ENCODE results near the gene MPND. TPM values are rescaled to one million over a fixed set of nuclear protein-coding genes. Genes with fewer than 3 reads are reported as not detected.

MPND gene
- total and polyA plus RNA-seq, 10 of the 15 experiments (the other 5 are each of a cell fraction or from before 2014, with no cell fraction given), result 0.79 to 18.3 (median 6.0) TPM

DNA sequence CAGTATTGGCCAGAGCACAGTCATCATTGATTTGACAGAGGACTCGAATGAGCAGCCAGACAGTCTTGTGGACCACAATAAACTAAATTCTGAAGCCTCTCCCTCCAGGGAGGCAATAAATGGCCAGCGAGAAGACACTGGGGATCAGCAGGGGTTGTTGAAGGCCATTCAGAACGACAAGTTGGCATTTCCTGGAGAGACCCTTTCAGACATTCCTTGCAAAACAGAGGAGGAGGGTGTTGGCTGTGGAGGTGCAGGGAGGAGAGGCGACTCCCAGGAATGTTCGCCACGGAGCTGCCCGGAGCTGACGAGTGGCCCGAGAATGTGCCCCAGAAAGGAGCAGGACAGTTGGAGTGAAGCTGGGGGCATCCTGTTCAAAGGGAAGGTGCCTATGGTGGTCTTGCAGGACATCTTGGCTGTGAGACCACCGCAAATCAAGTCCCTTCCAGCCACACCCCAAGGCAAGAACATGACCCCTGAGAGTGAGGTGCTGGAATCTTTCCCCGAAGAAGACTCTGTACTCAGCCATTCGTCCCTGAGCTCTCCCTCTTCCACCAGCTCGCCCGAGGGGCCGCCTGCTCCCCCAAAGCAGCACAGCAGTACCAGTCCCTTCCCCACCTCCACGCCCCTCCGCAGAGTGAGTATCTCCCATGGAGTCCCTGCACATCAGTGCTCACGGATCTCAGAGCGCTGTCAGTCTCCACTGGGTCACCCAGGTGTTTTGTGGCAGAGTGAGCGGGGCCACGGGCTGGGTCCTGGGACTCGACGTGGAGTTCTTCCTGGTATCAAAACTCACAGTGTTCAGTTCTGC, 66.0 kb downstream of the MPND start:
- Histone ChIP-seq H3K9ac (ENCODE audit: control insufficient read depth, insufficient read depth, low read length) (no peak overlapping the region), H3K27me3 (replicated peaks in 1 of 2; ENCODE audit: control insufficient read depth in 2 of 2, insufficient read depth in 2 of 2, low read length in 1 of 2) (no peaks in the 10 kb centered on the region), H3K36me3 (ENCODE audit: control insufficient read depth in 2 of 2, insufficient read depth in 2 of 2, low read length in 1 of 2) (peaks cover 12 to 20% of the 10 kb centered on the region in 2 experiments; a peak in 3 of 4 replicates), H3K9me3 (replicated peaks; ENCODE audit: control insufficient read depth, insufficient read depth, low read length) (no peaks in the 10 kb centered on the region), H3K79me2 (ENCODE audit: control insufficient read depth, insufficient read depth, low read length) (peaks cover 32% of the 10 kb centered on the region), H3K27ac (ENCODE audit: control insufficient read depth, insufficient read depth) (no peak overlapping the region), H4K20me1 (ENCODE audit: control insufficient read depth, insufficient read depth) (no peaks in the 10 kb centered on the region; the same call in 1 of the 2 replicates), H2AFZ (ENCODE audit: control insufficient read depth, low read depth, low read length) (no peak overlapping the region), H3K4me2 (ENCODE audit: control insufficient read depth, insufficient read depth) (no peak overlapping the region), H3K4me3 (no peak overlapping the region), H3K4me1 (ENCODE audit: control insufficient read depth, insufficient read depth, low read length) (peaks cover under 1% of the 10 kb centered on the region; the same call in 1 of the 2 replicates)
- TF ChIP-seq YY1 (IDR thresholded peaks at IDR 0.05; ENCODE audit: low read depth, low read length), result no peak
- peak; percentile 29; the same call in 1 of the 2 replicates for TF ChIP-seq POLR2A (IDR thresholded peaks at IDR 0.05; ENCODE audit: low read depth, low read length)
- peak; percentile 46; the same call in 1 of the 2 replicates for TF ChIP-seq POLR2AphosphoS5 (IDR thresholded peaks at IDR 0.05; ENCODE audit: low read length)
- FAIRE-seq (no peak), ATAC-seq (no peak), DNase-seq (ENCODE audit: low read depth, low spot score) (no peak)
- CTCF ChIA-PET, result no interaction called here
- BruUV-seq (replicated peaks), result TSS peak; percentile 42
- SMC1A ChIA-PET (ENCODE audit: uncharacterized antibody, unreplicated experiment), result no interaction called here
- intact Hi-C loops (cut with micrococcal nuclease; ENCODE audit: unreplicated experiment), result no loop called here
- POLR2A ChIA-PET, result no interaction called here
- 95% methylated on average over 23 of the region's 23 CpGs for WGBS (ENCODE audit: insufficient coverage, insufficient replicate concordance, low lambda C conversion rate, missing lambda C conversion rate)
- RAD21 ChIA-PET (ENCODE audit: unreplicated experiment), result no interaction called here
- in situ Hi-C loops (cut with MboI), result no loop called here

Other genes with a start within 250 kb of the MPND start
Only the 7 nearest of the 18 such genes appear.
- 36.8 and 38.2 TPM in 2 replicates for gene YJU2, start 96.5 kb upstream of the MPND start, total RNA-seq (2014; rRNA removed)
- 20.7 and 23.3 TPM in 2 replicates for gene YJU2, start 96.5 kb upstream of the MPND start, total RNA-seq (2014; rRNA removed; fragmentation: Illumina TruSeq; extraction: Trizol)
- 29.1 and 30.0 TPM in 2 replicates for gene YJU2, start 96.5 kb upstream of the MPND start, total RNA-seq (2021)
- gene YJU2, start 96.5 kb upstream of the MPND start, polyA plus RNA-seq (2011; rRNA removed), result 17.9 and 22.6 TPM in 2 replicates
- gene YJU2, start 96.5 kb upstream of the MPND start, polyA plus RNA-seq (2014; fragmentation: Illumina TruSeq; extraction: Trizol), result 16.1 and 20.2 TPM in 2 replicates
- 1 to 10 TPM in 1 of 2 experiments, under 1 TPM in 1; 0.26 to 1.9 TPM for gene YJU2, start 96.5 kb upstream of the MPND start, polyA plus RNA-seq (2014; fragmentation: Nextera tagmentation; extraction: Ambion mirVana)
- gene YJU2, start 96.5 kb upstream of the MPND start, polyA plus RNA-seq (2014; rRNA removed), result 40.7 and 44.0 TPM in 2 replicates
- gene YJU2, start 96.5 kb upstream of the MPND start, polyA plus RNA-seq (2016; fragmentation: Nextera tagmentation; extraction: Ambion mirVana), result 10 to 100 TPM; 24.2 to 27.1 TPM
- not detected in 2 replicates for gene SHD, start 64.3 kb upstream of the MPND start, total RNA-seq (2014; rRNA removed)
- gene SHD, start 64.3 kb upstream of the MPND start, total RNA-seq (2014; rRNA removed; fragmentation: Illumina TruSeq; extraction: Trizol), result not detected in 2 replicates
- gene SHD, start 64.3 kb upstream of the MPND start, total RNA-seq (2021), result not detected in 2 replicates
- not detected in 2 replicates for gene SHD, start 64.3 kb upstream of the MPND start, polyA plus RNA-seq (2011; rRNA removed)
- not detected in 2 replicates for gene SHD, start 64.3 kb upstream of the MPND start, polyA plus RNA-seq (2014; fragmentation: Illumina TruSeq; extraction: Trizol)
- gene SHD, start 64.3 kb upstream of the MPND start, polyA plus RNA-seq (2014; fragmentation: Nextera tagmentation; extraction: Ambion mirVana), result not detected
- not detected in 2 replicates for gene SHD, start 64.3 kb upstream of the MPND start, polyA plus RNA-seq (2014; rRNA removed)
- gene SHD, start 64.3 kb upstream of the MPND start, polyA plus RNA-seq (2016; fragmentation: Nextera tagmentation; extraction: Ambion mirVana), result under 1 TPM in 1 of 2 experiments, not detected in 1; 0.09 TPM
- gene TMIGD2, start 41.2 kb upstream of the MPND start, total RNA-seq (2014; rRNA removed), result 0.17 TPM in 1 of 2 replicates, not detected in the other
- 0.13 TPM in 1 of 2 replicates, not detected in the other for gene TMIGD2, start 41.2 kb upstream of the MPND start, total RNA-seq (2014; rRNA removed; fragmentation: Illumina TruSeq; extraction: Trizol)
- gene TMIGD2, start 41.2 kb upstream of the MPND start, total RNA-seq (2021), result 0.16 TPM in 1 of 2 replicates, not detected in the other
- gene TMIGD2, start 41.2 kb upstream of the MPND start, polyA plus RNA-seq (2011; rRNA removed), result not detected in 2 replicates
- gene TMIGD2, start 41.2 kb upstream of the MPND start, polyA plus RNA-seq (2014; fragmentation: Illumina TruSeq; extraction: Trizol), result not detected in 2 replicates
- not detected for gene TMIGD2, start 41.2 kb upstream of the MPND start, polyA plus RNA-seq (2014; fragmentation: Nextera tagmentation; extraction: Ambion mirVana)
- gene TMIGD2, start 41.2 kb upstream of the MPND start, polyA plus RNA-seq (2014; rRNA removed), result 0.09 TPM in 1 of 2 replicates, not detected in the other
- under 1 TPM; 0.14 to 0.40 TPM for gene TMIGD2, start 41.2 kb upstream of the MPND start, polyA plus RNA-seq (2016; fragmentation: Nextera tagmentation; extraction: Ambion mirVana)
- 4.0 and 4.1 TPM in 2 replicates for gene FSD1, start 39.0 kb upstream of the MPND start, total RNA-seq (2014; rRNA removed)
- gene FSD1, start 39.0 kb upstream of the MPND start, total RNA-seq (2014; rRNA removed; fragmentation: Illumina TruSeq; extraction: Trizol), result 1.4 TPM in 2 replicates
- 4.3 and 4.9 TPM in 2 replicates for gene FSD1, start 39.0 kb upstream of the MPND start, total RNA-seq (2021)
- gene FSD1, start 39.0 kb upstream of the MPND start, polyA plus RNA-seq (2011; rRNA removed), result 0.58 and 0.77 TPM in 2 replicates
- gene FSD1, start 39.0 kb upstream of the MPND start, polyA plus RNA-seq (2014; fragmentation: Illumina TruSeq; extraction: Trizol), result 0.68 and 1.7 TPM in 2 replicates
- under 1 TPM in 1 of 2 experiments, not detected in 1; 0.15 TPM for gene FSD1, start 39.0 kb upstream of the MPND start, polyA plus RNA-seq (2014; fragmentation: Nextera tagmentation; extraction: Ambion mirVana)
- 4.7 and 5.1 TPM in 2 replicates for gene FSD1, start 39.0 kb upstream of the MPND start, polyA plus RNA-seq (2014; rRNA removed)
- gene FSD1, start 39.0 kb upstream of the MPND start, polyA plus RNA-seq (2016; fragmentation: Nextera tagmentation; extraction: Ambion mirVana), result 1 to 10 TPM; 4.0 to 4.2 TPM
- gene STAP2, start 4.7 kb upstream of the MPND start, total RNA-seq (2014; rRNA removed), result 19.2 and 24.6 TPM in 2 replicates
- gene STAP2, start 4.7 kb upstream of the MPND start, total RNA-seq (2014; rRNA removed; fragmentation: Illumina TruSeq; extraction: Trizol), result 13.6 and 14.3 TPM in 2 replicates
- gene STAP2, start 4.7 kb upstream of the MPND start, total RNA-seq (2021), result 18.5 and 21.4 TPM in 2 replicates
- 1.7 and 2.6 TPM in 2 replicates for gene STAP2, start 4.7 kb upstream of the MPND start, polyA plus RNA-seq (2011; rRNA removed)
- gene STAP2, start 4.7 kb upstream of the MPND start, polyA plus RNA-seq (2014; fragmentation: Illumina TruSeq; extraction: Trizol), result 11.2 and 11.6 TPM in 2 replicates
- gene STAP2, start 4.7 kb upstream of the MPND start, polyA plus RNA-seq (2014; fragmentation: Nextera tagmentation; extraction: Ambion mirVana), result 1 to 10 TPM in 1 of 2 experiments, under 1 TPM in 1; 0.84 to 2.0 TPM
- gene STAP2, start 4.7 kb upstream of the MPND start, polyA plus RNA-seq (2014; rRNA removed), result 22.4 and 23.6 TPM in 2 replicates
- 10 to 100 TPM; 16.9 to 21.2 TPM for gene STAP2, start 4.7 kb upstream of the MPND start, polyA plus RNA-seq (2016; fragmentation: Nextera tagmentation; extraction: Ambion mirVana)
- 24.0 and 28.9 TPM in 2 replicates for gene SH3GL1, start 57.0 kb downstream of the MPND start, total RNA-seq (2014; rRNA removed)
- 9.2 and 11.8 TPM in 2 replicates for gene SH3GL1, start 57.0 kb downstream of the MPND start, total RNA-seq (2014; rRNA removed; fragmentation: Illumina TruSeq; extraction: Trizol)
- gene SH3GL1, start 57.0 kb downstream of the MPND start, total RNA-seq (2021), result 41.5 and 47.4 TPM in 2 replicates
- gene SH3GL1, start 57.0 kb downstream of the MPND start, polyA plus RNA-seq (2011; rRNA removed), result 20.3 and 28.0 TPM in 2 replicates
- gene SH3GL1, start 57.0 kb downstream of the MPND start, polyA plus RNA-seq (2014; fragmentation: Illumina TruSeq; extraction: Trizol), result 1.6 and 9.2 TPM in 2 replicates
- 1 to 10 TPM in 1 of 2 experiments, under 1 TPM in 1; 0.93 to 3.0 TPM for gene SH3GL1, start 57.0 kb downstream of the MPND start, polyA plus RNA-seq (2014; fragmentation: Nextera tagmentation; extraction: Ambion mirVana)
- gene SH3GL1, start 57.0 kb downstream of the MPND start, polyA plus RNA-seq (2014; rRNA removed), result 36.5 and 44.0 TPM in 2 replicates
- 10 to 100 TPM; 30.0 to 32.5 TPM for gene SH3GL1, start 57.0 kb downstream of the MPND start, polyA plus RNA-seq (2016; fragmentation: Nextera tagmentation; extraction: Ambion mirVana)
- gene CHAF1A, start 59.1 kb downstream of the MPND start, total RNA-seq (2014; rRNA removed), result 33.0 and 37.7 TPM in 2 replicates
- 27.2 and 28.4 TPM in 2 replicates for gene CHAF1A, start 59.1 kb downstream of the MPND start, total RNA-seq (2014; rRNA removed; fragmentation: Illumina TruSeq; extraction: Trizol)
- gene CHAF1A, start 59.1 kb downstream of the MPND start, total RNA-seq (2021), result 59.8 and 69.1 TPM in 2 replicates
- gene CHAF1A, start 59.1 kb downstream of the MPND start, polyA plus RNA-seq (2011; rRNA removed), result 20.1 and 26.2 TPM in 2 replicates
- 30.6 and 41.4 TPM in 2 replicates for gene CHAF1A, start 59.1 kb downstream of the MPND start, polyA plus RNA-seq (2014; fragmentation: Illumina TruSeq; extraction: Trizol)
- gene CHAF1A, start 59.1 kb downstream of the MPND start, polyA plus RNA-seq (2014; fragmentation: Nextera tagmentation; extraction: Ambion mirVana), result 1 to 10 TPM; 1.3 to 3.2 TPM
- 62.6 and 69.2 TPM in 2 replicates for gene CHAF1A, start 59.1 kb downstream of the MPND start, polyA plus RNA-seq (2014; rRNA removed)
- gene CHAF1A, start 59.1 kb downstream of the MPND start, polyA plus RNA-seq (2016; fragmentation: Nextera tagmentation; extraction: Ambion mirVana), result 10 to 100 TPM; 41.7 to 47.5 TPM

All from GM12878 (cell line).